ENCODE measurements around the gene CTU1.
"Not testable (repeated sequence)": the region's sequence is repeated elsewhere in the genome, so short reads cannot be mapped to it uniquely, and the experiment has no call there.

Gene CTU1

GRCh38 chr19:51146751-51147150 lies 38.5 kb upstream of the CTU1 start:
- Mint-ChIP-seq H3K27me3 (ENCODE audit: low read depth, poor library complexity) (peaks cover 13% of the 10 kb centered on the region), H3K4me1 (peaks cover 6% of the 10 kb centered on the region), H3K27ac (no peak overlapping the region), H3K9me3 (peaks cover 21% of the 10 kb centered on the region), H3K36me3 (ENCODE audit: low read depth) (no peaks in the 10 kb centered on the region), H3K4me3 (no peak overlapping the region)
- TF ChIP-seq CTCF (IDR thresholded peaks at IDR 0.05) = no peak
- DNase-seq = no peak

GRCh38 chr19:51145916-51146493 lies 37.8 kb upstream of the CTU1 start:
- Mint-ChIP-seq H3K9me3 (peaks cover 17% of the 10 kb centered on the region), H3K36me3 (ENCODE audit: low read depth) (no peaks in the 10 kb centered on the region), H3K4me1 (peaks cover 6% of the 10 kb centered on the region), H3K4me3 (no peak overlapping the region), H3K27ac (no peak overlapping the region), H3K27me3 (ENCODE audit: low read depth, poor library complexity) (peaks cover 17% of the 10 kb centered on the region)
- no peak for TF ChIP-seq CTCF (IDR thresholded peaks at IDR 0.05)
- no peak for DNase-seq

GRCh38 chr19:51144482-51145045 lies 36.4 kb upstream of the CTU1 start:
- DNase-seq = no peak
- no peak for TF ChIP-seq CTCF (IDR thresholded peaks at IDR 0.05)
- no peak overlapping the region for H3K27ac Mint-ChIP-seq
- H3K4me1 Mint-ChIP-seq = peaks cover 6% of the 10 kb centered on the region
- H3K4me3 Mint-ChIP-seq = no peak overlapping the region
- H3K9me3 Mint-ChIP-seq = peaks cover 4% of the 10 kb centered on the region
- peaks cover 27% of the 10 kb centered on the region for H3K27me3 Mint-ChIP-seq (ENCODE audit: low read depth, poor library complexity)
- H3K36me3 Mint-ChIP-seq (ENCODE audit: low read depth) = no peaks in the 10 kb centered on the region

GRCh38 chr19:51143486-51143885 lies 35.3 kb upstream of the CTU1 start:
- Mint-ChIP-seq H3K9me3 (no peaks in the 10 kb centered on the region), H3K4me3 (no peak overlapping the region), H3K27ac (no peak overlapping the region), H3K36me3 (ENCODE audit: low read depth) (no peaks in the 10 kb centered on the region), H3K4me1 (peaks cover 6% of the 10 kb centered on the region), H3K27me3 (ENCODE audit: low read depth, poor library complexity) (peaks cover 31% of the 10 kb centered on the region)
- TF ChIP-seq CTCF (IDR thresholded peaks at IDR 0.05) = no peak
- DNase-seq = no peak

- H3K9me3 Mint-ChIP-seq; DNase-seq; H3K27ac Mint-ChIP-seq; H3K4me1 Mint-ChIP-seq; H3K4me3 Mint-ChIP-seq; H3K36me3 Mint-ChIP-seq (ENCODE audit: low read depth): not testable (repeated sequence)
- peaks cover 31% of the 10 kb centered on the region for H3K27me3 Mint-ChIP-seq (ENCODE audit: low read depth, poor library complexity)
Measured at GRCh38 chr19:51142809-51143475, 34.7 kb upstream of the CTU1 start.

GRCh38 chr19:51142119-51142518 lies 33.9 kb upstream of the CTU1 start, which contains the start of gene SIGLEC7:
TSS of gene SIGLEC7 (plus strand) at chr19:51142301. CDS start at chr19:51142370, 69 bp downstream.
- no peaks in the 10 kb centered on the region for H3K36me3 Mint-ChIP-seq (ENCODE audit: low read depth)
- H3K9me3 Mint-ChIP-seq = no peaks in the 10 kb centered on the region
- no peak for DNase-seq
- no peak within 1 kb of the TSS for H3K4me3 Mint-ChIP-seq
- H3K27me3 Mint-ChIP-seq (ENCODE audit: low read depth, poor library complexity) = peaks cover 28% of the 10 kb centered on the region
- no peak within 1 kb of the TSS for H3K27ac Mint-ChIP-seq
- peaks cover 10% of the 10 kb centered on the region for H3K4me1 Mint-ChIP-seq
- no peak for TF ChIP-seq CTCF (IDR thresholded peaks at IDR 0.05)
